GM18951 (cell line): ENCODE results near the gene TMEM109.

Experiments
- POLR2A ChIP-seq: IDR thresholded peaks from 4 replicates; pipeline ENCODE4 v1.6.1; 2011; ENCODE audit warnings: mild to moderate bottlenecking; ENCODE audit not compliant: insufficient read length, insufficient read depth; ENCODE audit errors: extremely low read depth
- in situ Hi-C: fragments of 300-500 bp; cut with MboI; formaldehyde crosslinking; loops from one replicate; pipeline ENCODE4 v1.12.0; 2022; ENCODE audit warnings: low sequenced_read_pairs, mixed read lengths, inconsistent platforms; ENCODE audit not compliant: unreplicated experiment

TMEM109 gene

GRCh38 chr11:60942219-60942618 lies 28.3 kb downstream of the TMEM109 start:
- in situ Hi-C loops = no loop called here

GRCh38 chr11:60942970-60943565 lies 29.1 kb downstream of the TMEM109 start:
- no peak for TF ChIP-seq POLR2A
- in situ Hi-C loops = no loop called here

More at GRCh38 chr11:60942219-60942618, 28.3 kb downstream of the TMEM109 start:
- TF ChIP-seq POLR2A = no peak

- in situ Hi-C loops = no loop called here
- TF ChIP-seq POLR2A = no peak
These were observed 30.7 kb downstream of the TMEM109 start for GRCh38 chr11:60944490-60945294.

GRCh38 chr11:60945295-60945667 lies 31.3 kb downstream of the TMEM109 start:
- TF ChIP-seq POLR2A = no peak

GRCh38 chr11:60946601-60947264 lies 32.8 kb downstream of the TMEM109 start:
- in situ Hi-C loops = no loop called here
- TF ChIP-seq POLR2A = no peak

More at GRCh38 chr11:60945295-60945667, 31.3 kb downstream of the TMEM109 start:
- in situ Hi-C loops = no loop called here

- no peak for TF ChIP-seq POLR2A
- in situ Hi-C loops = no loop called here
These were observed 33.7 kb downstream of the TMEM109 start for GRCh38 chr11:60947700-60948099.

GRCh38 chr11:60948250-60948649 lies 34.3 kb downstream of the TMEM109 start:
- TF ChIP-seq POLR2A = no peak
- in situ Hi-C loops = no loop called here

GRCh38 chr11:60950024-60950423 lies 36.1 kb downstream of the TMEM109 start:
- in situ Hi-C loops = no loop called here
- no peak for TF ChIP-seq POLR2A

GRCh38 chr11:60950933-60951605 lies 37.1 kb downstream of the TMEM109 start:
- in situ Hi-C loops = no loop called here
- TF ChIP-seq POLR2A = peak; percentile 47

- no peak for TF ChIP-seq POLR2A
- in situ Hi-C loops = no loop called here
These were observed 37.6 kb downstream of the TMEM109 start for GRCh38 chr11:60951606-60951903.

GRCh38 chr11:60951904-60952741 lies 38.2 kb downstream of the TMEM109 start, which contains the start of gene SLC15A3:
Gene SLC15A3, minus strand, starts transcription at chr11:60952176. Its CDS starts 625 bp downstream, at chr11:60951551.
- peak; percentile 48 for TF ChIP-seq POLR2A
- in situ Hi-C loops = no loop called here

- peak; percentile 43 for TF ChIP-seq POLR2A
- in situ Hi-C loops = no loop called here
These were observed 38.8 kb downstream of the TMEM109 start for GRCh38 chr11:60952742-60953170.
